Peyer's patch (tissue), 4 donors: ENCODE results near the gene EIF2AK3.

Source experiments
- CTCF ChIP-seq, 6 experiments: fragments of 450-650 bp in 4 of 6; fragments of 200-600 bp in 2 of 6; sonication (generic) in 1 of 6; IDR thresholded peaks; one replicate each; pipeline ENCODE4 v1.5.1; 2017 to 2019; ENCODE audit warnings: antibody characterized with exemption in 6 of 6, mild to moderate bottlenecking in 3 of 6, moderate library complexity in 1 of 6
- POLR2A ChIP-seq, 2 donors: fragments of 450-650 bp; IDR thresholded peaks; one replicate each; pipeline ENCODE4 v1.5.1; 2017; ENCODE audit warnings: antibody characterized with exemption in 2 of 2, mild to moderate bottlenecking in 2 of 2, moderate library complexity in 2 of 2

- TF ChIP-seq CTCF (IDR thresholded peaks at IDR 0.05) (no peak), POLR2A (IDR thresholded peaks at IDR 0.05) (no peak)
These were observed 31.7 kb upstream of the EIF2AK3 start for GRCh38 chr2:88658881-88659537.
